Heart left ventricle (tissue), 16 donors: ENCODE data around the gene ELFN1. TPM values are rescaled to one million over a fixed set of nuclear protein-coding genes. Genes with fewer than 3 reads are reported as not detected.
"Not testable (repeated sequence)": the region's sequence is repeated elsewhere in the genome, so short reads cannot be mapped to it uniquely, and the experiment has no call there.

Experiments
- ATAC-seq, 4 donors: fragments of 200-7000 bp; cut with Tn5 transposase; one replicate each; pipeline ENCODE4 v1.9.1; 2020 to 2022; ENCODE audit warnings: moderate library complexity in 4 of 4, mild to moderate bottlenecking in 3 of 4, moderate number of reproducible peaks in 1 of 4
- DNase-seq, 5 donors: peaks; one replicate each; pipeline ENCODE4 v3.0.0-alpha.2; 2020
- H3K27ac ChIP-seq, 12 donors: fragments of 200-600 bp; sonication (generic) in 4 of 12; one replicate each; pipeline versions ENCODE4 v1.5.0 to v1.8.0; 2016 to 2022; ENCODE audit warnings: mild to moderate bottlenecking in 2 of 12
- H3K27me3 ChIP-seq, 9 donors: fragments of 200-600 bp; sonication (generic) in 2 of 9; one replicate each; pipeline versions ENCODE4 v1.5.1 to v1.8.0; 2016 to 2022; ENCODE audit warnings: mild to moderate bottlenecking in 3 of 9
- H3K36me3 ChIP-seq, 9 donors: fragments of 200-600 bp; sonication (generic) in 2 of 9; one replicate each; pipeline versions ENCODE4 v1.5.0 to v1.8.0; 2018 to 2022; ENCODE audit warnings: mild to moderate bottlenecking in 2 of 9
- H3K4me1 ChIP-seq, 12 donors: fragments of 200-600 bp; sonication (generic) in 4 of 12; one replicate each; pipeline versions ENCODE4 v1.5.0 to v1.8.0; 2016 to 2022; ENCODE audit warnings: mild to moderate bottlenecking in 3 of 12
- H3K4me3 ChIP-seq, 12 donors: fragments of 200-600 bp; sonication (generic) in 4 of 12; one replicate each; pipeline versions ENCODE4 v1.5.0 to v1.8.0; 2017 to 2022; ENCODE audit warnings: mild to moderate bottlenecking in 9 of 12, moderate library complexity in 4 of 12
- H3K9me3 ChIP-seq, 12 donors: fragments of 200-600 bp; sonication (generic) in 4 of 12; one replicate each; pipeline versions ENCODE4 v1.5.0 to v1.8.0; 2016 to 2022; ENCODE audit warnings: mild to moderate bottlenecking in 1 of 12
- CTCF ChIP-seq, 12 donors: fragments of 200-600 bp; sonication (generic) in 4 of 12; IDR thresholded peaks; one replicate each; pipeline versions ENCODE4 v1.5.0 to v1.8.0; 2018 to 2022; ENCODE audit warnings: antibody characterized with exemption in 12 of 12, mild to moderate bottlenecking in 5 of 12
- POLR2A ChIP-seq, 2 donors: fragments of 450-650 bp; IDR thresholded peaks; one replicate each; pipeline ENCODE4 v1.6.1; 2017; ENCODE audit warnings: antibody characterized with exemption in 2 of 2, mild to moderate bottlenecking in 2 of 2, moderate library complexity in 2 of 2
- WGBS, 4 donors: extraction: QIAGEN DNeasy Blood & Tissue Kit in 2 of 4; methylation state at CpG; one replicate each; pipeline versions ENCODE4 v1.1.5 to v1.1.7; 2013 to 2018; 5-methylcytosine and 5-hydroxymethylcytosine counted together
- intact Hi-C, 10 donors: fragments of 100-400 bp; cut with DNase I; formaldehyde crosslinking; loops; one replicate each; pipeline versions ENCODE4 v1.11.1 to v1.14.2; 2022
- polyA plus RNA-seq, 2 donors: library from polyadenylated mRNA; stranded (reverse); fragments of 200-250 nt; gene quantifications; one replicate each; pipeline ENCODE4 v1.2.3, GENCODE V29; 2013
- total RNA-seq, 9 donors: library from RNA; depleted of rRNA in 2 of 9; stranded (reverse); fragments of >200 nt in 2 of 9; fragmentation: NEBNext Ultra II Directional in 3 of 9; extraction: Animal tissue kit (Norgen Biotek cat#: 25700) in 3 of 9; gene quantifications; one replicate each; pipeline versions ENCODE4 v1.1.0 to v1.2.4, GENCODE V29; 2016 to 2023
- donor health status: ischemic (EF 13 %, LVEDD 7.1; RV severe dilation, severe dysfunction).
- donor health status: healthy with polysubstance abuse.
- donor health status: DM: no; HTN: yes; CAD: no.
- donor health status: DM: no; HTN: no; CAD: no.
- donor health status: ischemic (EF 25% LVEDD 6.9; RV normal size, moderate dysfunction).
- donor health status: ischemic (EF 25% LVEDD 5.7; RV mildly dilated, moderate dysfunction).
- donor health status: healthy.
- donor health status: DM: yes; HTN: yes; CAD: no.
- donor health status: ischemic (EF 35%, LVEDD 5.7; RV mildly dilated, moderate dysfunction).
- donor health status: nonischemic (EF 11% LVEDD 7.7; RV severe dilation, severe dysfunction).
- donor health status: DM: yes; HTN: yes; CAD: no.
- donor health status: PGD.
- donor health status: ischemic (EF 29% LVEDD 5.4; RV normal size, mild dysfunction).
- donor health status: nonischemic (EF 23%, LVEDD 6.1; RV moderate dilation, normal function).

ELFN1 gene
- total and polyA plus RNA-seq, 11 donors = 2.6 to 18.6 (median 6.6) TPM

- no peak overlapping the region for H3K27ac ChIP-seq
- WGBS, 4 donors = 64 to 78% (median 71%) methylated on average over 16 to 20 of the region's 20 CpGs
- TF ChIP-seq POLR2A (IDR thresholded peaks at IDR 0.05) = no peak
- TF ChIP-seq CTCF (IDR thresholded peaks at IDR 0.05) = no peak
- peak in 1 of 5 donors; percentile 49 for DNase-seq
- peaks cover 0 to 70% (median 23%) of the 10 kb centered on the region in 12 donors for H3K4me1 ChIP-seq
- H3K27me3 ChIP-seq = no peaks in the 10 kb centered on the region
- no peak for ATAC-seq
- peaks cover 0 to 3% (median 0%) of the 10 kb centered on the region in 12 donors for H3K9me3 ChIP-seq
- intact Hi-C loops = no loop called here
- H3K4me3 ChIP-seq = no peak overlapping the region
- H3K36me3 ChIP-seq = no peaks in the 10 kb centered on the region
Measured at GRCh38 chr7:1716263-1717094, 46.4 kb downstream of the ELFN1 start.

GRCh38 chr7:1717095-1717483 lies 47.0 kb downstream of the ELFN1 start:
- TF ChIP-seq POLR2A (IDR thresholded peaks at IDR 0.05) (no peak), CTCF (IDR thresholded peaks at IDR 0.05) (no peak)
- no peak for ATAC-seq
- intact Hi-C loops = no loop called here
- Histone ChIP-seq H3K9me3 (peaks cover 0 to 3% (median 0%) of the 10 kb centered on the region in 12 donors), H3K27ac (no peak overlapping the region), H3K4me1 (peaks cover 0 to 71% (median 23%) of the 10 kb centered on the region in 12 donors), H3K36me3 (no peaks in the 10 kb centered on the region), H3K27me3 (no peaks in the 10 kb centered on the region), H3K4me3 (no peak overlapping the region)
- DNase-seq = peak in 1 of 5 donors; percentile 24
- 87 to 100% (median 93%) methylated on average over 8 to 10 of the region's 10 CpGs for WGBS, 4 donors

DNA sequence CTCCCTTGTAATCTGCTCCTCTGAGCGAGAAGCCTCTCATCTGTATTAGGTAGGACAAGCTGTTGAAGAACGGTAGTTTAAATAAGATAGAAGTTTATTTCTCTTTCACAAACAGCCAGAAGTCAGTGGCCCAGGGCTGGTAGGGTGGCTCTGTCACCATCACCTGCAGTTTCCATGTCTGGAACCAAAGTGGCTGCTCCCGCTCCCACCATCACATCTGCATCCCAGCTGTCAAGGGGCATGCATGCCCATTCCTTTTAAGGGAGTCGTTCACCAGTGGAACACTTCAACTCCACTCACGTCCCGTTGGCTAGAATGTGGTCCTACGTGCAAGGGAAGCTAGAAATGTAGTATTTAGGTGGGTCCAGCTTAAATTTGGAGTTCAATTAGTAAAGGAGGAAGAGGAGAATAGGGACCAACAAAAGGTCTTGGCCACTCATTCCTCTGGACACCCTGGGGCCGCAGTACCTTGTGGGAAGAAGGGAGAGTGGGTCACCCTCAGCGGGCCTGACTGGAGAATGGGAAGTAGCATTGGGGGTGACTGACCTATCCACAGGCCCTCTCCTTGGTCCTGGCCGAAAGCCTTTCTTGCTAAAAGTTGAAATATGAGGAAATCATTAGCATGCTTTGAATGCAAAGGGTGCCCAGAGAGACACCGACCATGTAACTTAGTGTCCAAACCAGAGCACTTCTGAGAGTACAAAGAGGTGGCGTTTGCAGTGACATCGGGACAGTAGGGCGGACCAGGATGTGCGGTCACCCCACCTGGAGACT lies 48.0 kb downstream of the ELFN1 start:
- H3K4me1 ChIP-seq = peaks cover 0 to 67% (median 22%) of the 10 kb centered on the region in 12 donors
- H3K27ac ChIP-seq = no peak overlapping the region
- no peak for TF ChIP-seq CTCF (IDR thresholded peaks at IDR 0.05)
- ATAC-seq (no peak), DNase-seq (peak in 1 of 5 donors; percentile 43)
- H3K9me3 ChIP-seq = peaks cover 0 to 3% (median 0%) of the 10 kb centered on the region in 12 donors
- no peak overlapping the region for H3K4me3 ChIP-seq
- intact Hi-C loops = no loop called here
- no peaks in the 10 kb centered on the region for H3K36me3 ChIP-seq
- no peaks in the 10 kb centered on the region for H3K27me3 ChIP-seq
- 95 to 97% (median 96%) methylated on average over 15 of the region's 15 CpGs for WGBS, 4 donors

DNA sequence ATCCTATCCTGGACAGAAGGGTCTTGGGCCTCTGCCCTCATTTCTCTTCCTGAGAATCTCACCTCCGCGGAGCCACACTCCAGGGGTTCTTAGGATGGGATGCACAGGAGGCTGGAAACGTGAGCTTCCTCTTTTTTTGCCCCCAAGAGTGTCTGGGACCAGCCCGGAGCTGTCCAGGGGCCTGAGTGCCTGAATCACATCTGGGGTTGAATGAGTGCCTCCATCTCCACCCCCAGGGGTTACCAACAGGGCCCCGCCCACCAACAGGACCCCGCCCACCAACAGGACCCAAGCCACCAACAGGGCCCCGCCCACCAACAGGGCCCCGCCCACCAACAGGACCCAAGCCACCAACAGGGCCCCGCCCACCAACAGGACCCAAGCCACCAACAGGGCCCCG lies 48.8 kb downstream of the ELFN1 start:
- ATAC-seq, H3K9me3 ChIP-seq, H3K27me3 ChIP-seq, H3K4me3 ChIP-seq, intact Hi-C loops, H3K27ac ChIP-seq, H3K36me3 ChIP-seq: not testable (repeated sequence)
- peaks cover 0 to 60% (median 16%) of the 10 kb centered on the region in 12 donors for H3K4me1 ChIP-seq
- peak in 1 of 5 donors; percentile 12 for DNase-seq
- WGBS, 4 donors = 55 to 70% (median 69%) methylated on average over 6 to 10 of the region's 10 CpGs

- intact Hi-C loops, H3K4me3 ChIP-seq, H3K27me3 ChIP-seq, ATAC-seq, H3K9me3 ChIP-seq, H3K36me3 ChIP-seq: not testable (repeated sequence)
- peak in 1 of 5 donors; percentile 42 for DNase-seq
- peaks cover 0 to 56% (median 13%) of the 10 kb centered on the region in 12 donors for H3K4me1 ChIP-seq
- peak overlapping the region in 2 of 12 donors; percentile 38 to 53 for H3K27ac ChIP-seq
- WGBS, 4 donors = 52 to 66% (median 59%) methylated on average over 5 to 13 of the region's 13 CpGs
Measured at GRCh38 chr7:1719256-1719655, 49.2 kb downstream of the ELFN1 start.
